Astrocyte of the spinal cord (primary cell): ENCODE data around the gene ANKRD31.

Source experiments
- DNase-seq: peaks from one replicate; pipeline ENCODE4 v3.0.0; 2011; ENCODE audit warnings: low read depth, low spot score
- H3K4me3 ChIP-seq: 2 replicates; pipeline ENCODE4 v1.5.1; 2011; ENCODE audit warnings: low read depth, mild to moderate bottlenecking, low read length, moderate library complexity
- in situ Hi-C: cut with HindIII; loops from 2 replicates; pipeline ENCODE4 v1.10.0; 2017; ENCODE audit warnings: low sequenced_read_pairs
- TF ChIP-seq, protein P1 (sequence below): IDR thresholded peaks from 2 replicates; pipeline ENCODE4 v1.5.1; 2012; ENCODE audit warnings: low read depth, mild to moderate bottlenecking, low read length, inconsistent platforms

Gene ANKRD31

DNA sequence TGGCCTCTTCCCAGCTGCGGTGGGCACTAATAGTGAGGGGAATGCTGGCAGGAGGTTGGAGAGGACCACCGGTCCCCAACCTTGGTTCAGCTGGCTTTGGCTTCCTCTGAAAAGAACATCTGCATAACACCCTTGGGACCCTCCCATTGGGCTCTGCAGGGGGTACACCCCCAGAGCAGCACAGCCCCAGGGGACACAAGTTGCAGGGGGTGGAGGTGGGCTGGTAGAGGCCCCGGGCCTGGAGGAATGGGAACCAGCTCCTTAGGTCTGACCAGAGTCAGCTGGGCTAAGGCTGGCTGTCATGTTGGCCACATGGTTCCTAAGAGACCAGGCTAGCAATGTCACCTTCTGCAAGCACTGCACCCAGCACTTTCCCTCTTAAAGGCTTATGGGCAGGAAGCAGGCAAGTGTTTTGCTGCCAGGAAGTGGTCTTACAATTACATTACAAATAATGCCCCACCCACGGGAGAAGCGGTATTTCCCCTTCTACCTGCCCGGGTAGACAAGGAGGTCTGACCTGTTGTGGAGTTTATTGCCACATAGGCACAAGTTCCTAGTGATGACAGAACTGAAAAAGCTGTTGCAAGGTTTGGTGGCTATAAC is 202.4 kb downstream of the ANKRD31 start:
- no peak overlapping the region for H3K4me3 ChIP-seq
- DNase-seq, result no peak
- TF ChIP-seq, protein P1, sequence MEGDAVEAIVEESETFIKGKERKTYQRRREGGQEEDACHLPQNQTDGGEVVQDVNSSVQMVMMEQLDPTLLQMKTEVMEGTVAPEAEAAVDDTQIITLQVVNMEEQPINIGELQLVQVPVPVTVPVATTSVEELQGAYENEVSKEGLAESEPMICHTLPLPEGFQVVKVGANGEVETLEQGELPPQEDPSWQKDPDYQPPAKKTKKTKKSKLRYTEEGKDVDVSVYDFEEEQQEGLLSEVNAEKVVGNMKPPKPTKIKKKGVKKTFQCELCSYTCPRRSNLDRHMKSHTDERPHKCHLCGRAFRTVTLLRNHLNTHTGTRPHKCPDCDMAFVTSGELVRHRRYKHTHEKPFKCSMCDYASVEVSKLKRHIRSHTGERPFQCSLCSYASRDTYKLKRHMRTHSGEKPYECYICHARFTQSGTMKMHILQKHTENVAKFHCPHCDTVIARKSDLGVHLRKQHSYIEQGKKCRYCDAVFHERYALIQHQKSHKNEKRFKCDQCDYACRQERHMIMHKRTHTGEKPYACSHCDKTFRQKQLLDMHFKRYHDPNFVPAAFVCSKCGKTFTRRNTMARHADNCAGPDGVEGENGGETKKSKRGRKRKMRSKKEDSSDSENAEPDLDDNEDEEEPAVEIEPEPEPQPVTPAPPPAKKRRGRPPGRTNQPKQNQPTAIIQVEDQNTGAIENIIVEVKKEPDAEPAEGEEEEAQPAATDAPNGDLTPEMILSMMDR, result no peak
- in situ Hi-C loops, result no loop called here

DNA sequence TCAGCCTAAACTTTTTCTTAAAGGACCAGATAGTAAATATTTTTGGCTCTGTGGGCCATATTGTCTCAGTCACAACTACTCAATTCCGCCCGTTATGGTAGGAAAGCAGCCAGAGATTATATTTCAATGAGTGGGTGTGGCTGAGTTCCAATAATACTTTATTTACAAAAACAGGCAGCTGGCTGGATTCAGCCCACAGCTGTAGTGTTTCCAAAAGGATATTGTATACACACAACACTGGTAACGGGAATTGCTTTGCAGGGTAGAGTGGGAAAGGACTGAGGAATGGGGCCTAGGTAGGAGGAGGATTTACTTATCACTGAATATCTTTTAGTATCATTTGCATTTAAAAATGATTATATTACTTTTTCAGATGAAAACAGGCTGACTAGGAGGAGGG is 205.3 kb downstream of the ANKRD31 start:
- no peak for DNase-seq
- in situ Hi-C loops, result no loop called here
- TF ChIP-seq, protein P1, result no peak
- H3K4me3 ChIP-seq, result no peak overlapping the region

DNA sequence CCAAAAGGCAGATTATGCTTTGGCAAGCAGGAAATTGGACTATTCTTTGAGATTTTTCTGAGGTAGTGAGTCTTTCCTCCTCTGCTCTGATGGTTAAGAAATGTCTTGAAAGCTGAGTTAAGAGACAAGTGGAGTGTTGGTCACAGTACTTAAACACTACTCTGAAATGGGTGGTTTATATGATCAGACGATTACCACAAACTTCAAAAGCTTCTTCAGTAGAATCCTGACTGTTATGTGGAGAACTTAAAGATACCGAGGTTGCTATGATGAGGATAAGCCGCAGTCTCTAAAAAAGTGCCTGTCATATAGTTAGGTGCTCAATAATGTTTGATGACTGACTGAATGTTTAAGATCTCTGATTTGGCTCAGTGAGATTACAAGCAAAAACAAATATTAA is 208.6 kb downstream of the ANKRD31 start:
- in situ Hi-C loops, result no loop called here
- no peak for DNase-seq
- TF ChIP-seq, protein P1, result no peak
- no peak overlapping the region for H3K4me3 ChIP-seq

DNA sequence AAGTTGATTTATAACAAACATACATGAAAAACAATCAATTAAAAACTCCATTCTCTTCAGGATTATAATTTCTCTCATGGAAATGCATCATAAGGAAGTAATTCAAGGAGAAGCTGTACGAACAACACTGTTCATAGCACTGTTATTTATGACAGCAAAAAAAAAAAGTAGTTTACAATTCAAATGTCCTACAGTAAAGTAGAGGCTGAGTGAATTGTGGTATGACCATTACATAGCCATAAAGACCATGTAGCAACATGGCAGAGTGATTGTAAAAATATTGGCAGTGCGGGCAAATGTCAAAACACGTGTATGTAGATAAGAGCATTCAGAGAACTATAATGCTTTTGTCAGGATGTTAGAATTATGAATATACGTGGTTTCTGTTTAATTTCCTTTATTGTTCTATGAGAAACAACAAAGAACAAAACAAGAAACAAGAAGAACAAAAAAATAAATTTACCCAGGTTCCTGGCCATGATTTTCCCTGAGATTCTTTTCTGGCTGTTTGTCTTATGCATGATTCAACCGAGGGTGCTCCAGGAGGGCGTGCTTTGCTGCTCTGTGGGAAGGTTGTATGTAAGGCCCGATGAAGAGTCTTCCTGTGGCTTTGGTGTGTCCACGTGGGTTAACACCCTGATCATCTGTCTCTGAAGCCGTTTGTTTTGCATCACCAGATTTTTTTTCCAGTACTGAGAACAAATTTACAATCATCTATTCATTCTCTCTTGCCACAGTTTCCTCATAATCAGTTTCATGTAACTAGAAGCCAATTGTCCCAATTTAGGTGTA is 213.1 kb downstream of the ANKRD31 start:
- no peak for DNase-seq
- no peak overlapping the region for H3K4me3 ChIP-seq
- TF ChIP-seq, protein P1, result no peak
- in situ Hi-C loops, result no loop called here

DNA sequence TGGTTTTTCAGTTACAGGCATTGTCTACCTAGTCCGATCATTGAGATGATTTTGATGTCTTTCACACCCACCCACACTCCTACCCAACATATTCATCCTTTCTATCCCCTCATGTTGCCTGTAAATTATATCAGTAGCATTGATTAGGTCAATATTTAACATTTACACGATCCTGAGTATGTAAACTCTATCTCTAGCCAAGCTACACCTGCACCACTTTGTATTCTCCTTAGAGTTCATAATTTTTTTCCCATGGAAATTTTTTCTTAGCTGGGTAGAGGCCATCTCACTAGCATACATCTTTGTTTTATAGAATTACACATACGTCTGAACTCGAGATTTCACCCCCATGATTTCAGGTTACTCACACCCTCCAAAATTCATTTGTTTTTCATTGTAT is 214.9 kb downstream of the ANKRD31 start:
- H3K4me3 ChIP-seq, result no peak overlapping the region
- in situ Hi-C loops, result no loop called here
- no peak for DNase-seq
- TF ChIP-seq, protein P1, result no peak

DNA sequence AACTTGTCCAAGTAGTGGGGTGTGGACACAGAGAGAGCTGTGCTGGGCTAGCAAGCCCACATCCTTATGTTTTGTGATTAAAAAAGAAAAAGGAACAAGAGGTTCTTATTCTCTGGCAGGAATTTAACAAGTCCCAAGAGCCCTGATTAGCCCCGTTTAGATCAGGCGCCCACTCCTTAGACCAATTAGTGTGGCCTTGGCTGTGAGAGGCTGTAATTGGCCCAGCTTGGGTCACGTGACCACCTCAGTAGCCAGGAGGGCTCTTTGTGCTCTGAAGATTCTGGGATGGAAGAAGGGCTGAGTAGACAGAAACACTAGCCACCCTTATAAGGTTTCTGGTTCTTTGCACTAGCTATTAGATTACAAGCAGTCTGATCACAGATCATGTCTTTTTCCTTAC is 215.5 kb downstream of the ANKRD31 start:
- DNase-seq, result no peak
- TF ChIP-seq, protein P1, result no peak
- in situ Hi-C loops, result no loop called here
- no peak overlapping the region for H3K4me3 ChIP-seq
